GM18861 (cell line): Measurements from ENCODE around the gene ABLIM3.

ENCODE experiments used
- ATAC-seq: cut with Tn5 transposase; IDR thresholded peaks from one replicate; pipeline ENCODE4 v1.9.1; 2021; ENCODE audit not compliant: unreplicated experiment

Gene ABLIM3

DNA sequence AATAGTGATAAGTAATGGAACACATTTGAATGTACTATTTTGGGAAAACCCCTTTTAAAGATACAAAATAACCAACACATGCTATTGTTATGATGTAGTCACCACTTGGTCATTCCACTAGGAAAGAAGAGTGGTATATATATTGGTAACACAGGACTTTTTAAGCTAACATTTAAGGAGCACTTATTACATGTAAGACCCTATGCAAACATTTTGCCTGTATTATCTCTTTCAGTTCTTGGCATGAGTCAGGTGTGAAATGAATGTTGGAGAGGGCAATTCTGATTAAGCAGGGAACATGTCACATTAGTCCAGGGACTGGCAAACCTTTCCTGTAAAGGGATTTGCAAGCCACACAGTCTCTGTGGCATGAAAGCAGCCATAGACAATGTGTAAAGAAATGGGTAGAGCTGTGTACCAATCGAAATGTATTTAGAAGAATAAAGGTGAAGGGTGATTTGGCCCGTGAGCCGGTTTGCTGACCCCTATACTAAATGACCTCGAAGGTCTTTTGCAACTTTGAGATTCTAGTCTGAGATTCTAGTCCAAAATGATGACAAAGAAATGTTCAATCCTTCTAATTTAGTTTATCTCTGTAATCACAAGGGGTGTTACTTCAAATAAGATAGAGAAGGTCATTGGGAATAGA is 15.3 kb downstream of the ABLIM3 start:
- no peak for ATAC-seq

DNA sequence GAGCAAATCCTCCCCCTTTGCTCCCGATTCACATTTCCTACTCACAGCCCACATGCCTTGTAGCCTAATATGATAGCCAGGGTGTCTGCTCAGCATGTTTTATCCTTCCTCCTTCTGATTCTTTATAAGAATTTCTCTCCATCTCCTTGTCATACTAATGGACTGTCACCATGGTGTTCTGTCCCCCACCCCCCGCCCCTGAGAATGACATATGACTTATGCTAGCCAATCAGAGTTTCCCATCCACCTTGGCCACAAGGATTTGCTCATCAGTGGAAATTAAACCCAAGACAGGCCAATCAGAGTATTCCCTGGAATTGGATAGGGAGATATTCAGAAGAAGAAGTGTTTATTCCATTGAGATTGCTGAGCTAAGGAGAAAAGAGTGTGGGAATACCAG is 16.0 kb downstream of the ABLIM3 start:
- ATAC-seq: no peak

DNA sequence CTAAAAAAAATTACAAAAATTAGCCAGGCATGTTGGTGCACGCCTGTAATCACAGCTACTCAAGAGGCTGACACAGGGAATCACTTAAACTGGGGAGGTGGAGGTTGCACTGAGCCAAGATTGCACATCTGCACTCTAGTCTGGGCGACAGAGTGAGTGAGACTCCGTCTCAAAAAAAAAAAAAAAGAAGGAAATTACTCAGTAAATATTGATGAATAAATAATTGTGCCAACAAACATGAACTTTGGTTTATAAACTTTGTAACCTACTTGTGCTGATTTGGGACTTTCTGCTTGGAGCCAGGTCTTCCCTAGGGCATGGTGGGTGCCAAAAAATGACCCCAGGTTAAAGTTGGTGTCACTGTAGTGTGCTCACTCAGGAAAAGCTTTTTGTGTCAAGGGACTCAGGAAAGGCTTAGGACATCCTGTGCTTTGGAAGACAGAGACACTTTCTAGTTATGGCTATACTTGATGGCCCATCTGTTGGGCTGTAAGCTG is 19.0 kb downstream of the ABLIM3 start:
- no peak for ATAC-seq

DNA sequence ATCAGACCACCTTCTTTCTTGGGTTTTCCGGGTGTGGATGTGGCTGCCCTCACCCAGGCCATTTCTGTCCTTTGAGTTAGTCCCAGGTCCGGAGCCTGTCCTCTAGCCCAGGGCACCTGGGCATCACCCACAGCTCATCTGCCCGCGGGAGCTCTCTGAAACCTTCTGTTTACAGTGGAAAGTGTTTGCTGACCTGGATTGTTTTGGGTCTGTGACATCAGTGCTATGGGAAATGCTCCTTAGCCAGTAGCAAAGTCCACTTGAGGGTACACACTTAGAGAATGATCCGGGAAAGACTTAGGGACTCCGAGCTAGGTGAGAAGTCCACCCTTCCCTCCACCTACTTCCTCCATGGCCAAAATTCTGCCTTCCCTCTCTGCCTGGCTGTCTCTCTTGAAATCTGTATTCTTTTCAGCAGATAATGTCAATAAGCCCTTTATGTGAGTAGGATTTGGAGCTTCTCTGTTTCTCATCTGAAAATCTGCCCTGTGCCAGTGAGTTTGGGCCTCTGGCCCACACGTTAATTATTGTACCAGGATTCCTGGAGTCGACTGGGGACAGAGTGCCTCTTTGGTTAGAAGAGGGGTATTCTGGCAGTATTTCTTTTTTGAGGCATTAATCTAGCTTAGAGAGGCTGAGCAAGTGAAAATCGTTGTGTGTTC is 19.9 kb downstream of the ABLIM3 start:
- ATAC-seq: no peak

DNA sequence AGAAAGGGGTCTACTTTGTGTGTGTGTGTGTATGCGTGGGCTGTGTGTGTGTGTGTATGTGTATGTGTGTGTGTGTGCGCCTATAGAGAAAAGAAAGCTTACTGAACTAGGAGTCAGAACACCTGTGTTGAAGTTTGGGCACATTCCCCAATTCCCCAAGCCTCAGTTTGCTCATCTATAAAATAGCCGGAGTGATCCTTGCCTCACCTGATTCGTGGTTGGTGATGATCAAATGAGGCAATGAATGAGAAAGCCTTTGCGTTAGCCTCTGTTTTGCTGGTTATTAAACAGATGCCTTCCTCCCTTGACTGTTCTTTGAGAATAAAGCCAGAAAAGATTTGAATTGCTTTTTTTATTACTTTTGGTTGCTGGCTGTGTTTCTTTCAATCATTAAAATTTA is 20.6 kb downstream of the ABLIM3 start:
- no peak for ATAC-seq

DNA sequence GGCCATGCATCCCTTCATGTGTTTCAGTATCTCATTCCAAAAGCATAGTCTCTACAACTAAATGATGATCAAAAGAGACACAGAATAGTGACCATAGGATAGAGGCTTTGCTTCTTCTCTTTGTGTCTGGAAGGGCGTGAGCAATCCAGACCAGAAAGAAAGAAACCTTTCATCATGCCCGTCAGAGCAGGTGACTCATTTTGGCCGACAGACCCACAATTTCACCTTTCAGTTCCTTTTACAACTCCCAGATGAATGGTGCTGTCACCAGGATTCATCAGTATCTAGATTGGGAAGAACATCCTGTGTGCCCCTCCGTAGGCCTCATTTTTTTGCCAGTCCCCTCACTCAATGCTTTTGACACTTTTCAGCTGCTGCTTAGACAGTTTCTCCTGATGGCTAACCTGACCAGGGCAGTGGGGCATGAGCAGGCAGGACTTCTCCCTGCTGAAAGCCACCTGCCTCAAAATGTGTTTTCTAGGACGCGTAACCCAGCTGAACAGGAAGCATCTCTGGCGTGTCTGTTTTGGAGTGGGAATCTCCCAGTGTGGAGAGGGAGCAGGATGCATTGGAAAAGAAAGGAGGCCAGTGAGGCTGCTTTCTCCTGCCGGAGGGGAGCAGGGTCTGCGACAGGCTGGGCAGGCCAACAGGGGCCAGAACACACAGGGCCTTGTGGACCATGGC is 21.2 kb downstream of the ABLIM3 start:
- ATAC-seq: peak; percentile 90

DNA sequence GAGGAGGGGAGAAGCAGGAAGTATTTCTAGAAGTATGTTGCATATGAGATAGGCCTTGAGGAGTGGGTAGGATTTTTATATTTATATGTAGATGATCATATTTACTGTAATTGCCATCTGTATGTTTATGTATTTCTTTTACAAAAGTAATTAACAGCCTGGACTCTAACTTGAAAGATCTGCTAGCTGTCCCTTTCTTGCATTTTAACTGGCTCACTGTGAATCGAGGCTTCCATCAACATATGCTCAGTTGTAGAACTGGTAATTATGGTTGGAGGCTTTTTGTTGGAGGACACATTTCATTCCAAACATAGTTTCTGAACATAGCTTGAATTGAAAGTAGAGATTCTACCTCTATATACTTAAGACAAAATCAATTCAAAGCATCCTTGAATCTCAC is 23.4 kb downstream of the ABLIM3 start:
- ATAC-seq: no peak

DNA sequence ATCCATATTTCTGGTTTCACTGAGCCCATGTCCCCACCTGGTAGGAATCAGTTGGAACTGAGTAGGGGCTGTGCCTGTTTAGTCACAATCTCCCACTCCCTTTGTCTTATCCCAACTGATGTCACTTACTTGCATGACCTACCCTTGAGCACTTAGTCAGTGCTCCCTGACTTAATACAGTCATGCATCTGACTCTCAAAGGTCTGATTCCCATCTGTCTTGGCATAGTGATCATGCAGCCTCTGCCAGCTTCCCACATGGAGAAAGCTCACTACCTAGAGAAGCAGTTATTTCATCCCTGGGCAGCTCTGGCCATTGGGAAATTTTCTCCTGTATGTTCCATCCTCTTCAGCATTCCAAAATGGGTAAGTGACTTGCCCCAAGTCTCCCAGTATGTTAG is 24.8 kb downstream of the ABLIM3 start:
- ATAC-seq: no peak

DNA sequence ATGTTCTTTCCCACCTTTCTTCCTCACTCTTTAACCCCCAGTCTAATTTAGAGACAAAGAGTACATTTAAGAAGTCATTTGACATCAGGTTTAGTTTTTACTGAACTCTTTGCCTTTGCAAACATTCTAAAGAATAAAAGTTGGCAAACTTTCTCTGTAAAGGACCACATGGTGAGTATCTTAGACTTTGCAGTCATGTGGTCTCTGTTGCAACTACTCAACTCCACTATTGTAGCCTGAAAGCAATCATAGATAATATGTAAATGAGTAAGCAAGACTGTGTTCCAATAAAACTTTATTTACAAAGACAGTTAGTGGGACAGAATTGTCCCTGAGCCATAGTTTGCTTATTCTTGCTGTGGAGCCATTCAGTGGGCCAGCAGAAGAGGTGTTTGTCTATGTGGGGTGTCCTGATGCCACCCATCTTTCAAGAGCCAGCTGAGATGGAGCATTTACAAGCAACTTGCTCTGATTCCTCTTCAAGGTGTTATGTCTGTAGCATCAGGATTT is 25.4 kb downstream of the ABLIM3 start:
- ATAC-seq: no peak

DNA sequence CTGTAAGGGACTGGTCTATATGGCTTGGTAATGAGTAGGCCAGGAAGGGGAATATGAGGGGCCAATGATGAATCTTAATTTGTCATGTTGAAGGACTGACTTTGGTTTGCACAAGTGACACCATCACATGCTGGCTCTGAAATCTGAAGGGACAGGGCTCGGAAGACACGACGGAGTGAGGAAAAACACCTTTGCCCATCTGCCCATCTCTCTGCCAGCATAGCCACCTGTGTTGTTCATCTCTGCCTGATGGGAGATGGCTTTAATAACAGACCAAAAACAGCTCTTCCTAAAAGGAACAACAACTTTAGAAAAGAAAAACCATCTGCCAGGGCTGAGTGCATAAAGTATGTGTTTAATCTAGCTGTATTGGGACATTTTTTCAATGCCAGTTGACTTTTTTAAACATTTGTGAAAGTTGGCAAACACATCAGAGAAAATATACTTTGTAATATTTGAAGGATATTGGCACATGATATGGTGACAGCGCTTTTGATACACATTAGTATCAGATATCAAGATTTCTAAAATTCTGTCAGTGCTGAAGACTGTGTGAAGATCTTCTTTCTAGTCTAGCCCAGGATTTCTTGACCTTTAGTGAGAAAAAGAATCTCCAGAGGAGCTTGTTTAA is 27.1 kb downstream of the ABLIM3 start:
- ATAC-seq: no peak

DNA sequence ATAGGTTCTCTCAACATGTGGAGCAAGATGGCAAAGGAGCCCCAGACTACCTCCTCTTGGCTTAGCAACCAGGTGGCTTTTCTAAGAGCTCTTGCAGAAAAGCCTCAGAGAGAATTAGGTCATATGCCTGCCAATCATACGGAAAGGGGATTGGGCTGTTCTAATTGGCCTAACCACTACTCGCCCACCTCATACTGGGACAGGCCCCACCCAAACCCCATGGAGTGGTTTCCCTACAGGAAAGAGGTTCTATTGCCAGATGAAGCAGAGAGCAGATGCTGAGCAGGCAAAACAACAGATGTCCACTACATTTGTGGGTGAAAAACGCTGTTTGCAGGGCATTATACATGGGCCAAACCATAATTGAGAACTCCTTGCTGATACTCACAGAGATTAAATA is 29.0 kb downstream of the ABLIM3 start:
- no peak for ATAC-seq

DNA sequence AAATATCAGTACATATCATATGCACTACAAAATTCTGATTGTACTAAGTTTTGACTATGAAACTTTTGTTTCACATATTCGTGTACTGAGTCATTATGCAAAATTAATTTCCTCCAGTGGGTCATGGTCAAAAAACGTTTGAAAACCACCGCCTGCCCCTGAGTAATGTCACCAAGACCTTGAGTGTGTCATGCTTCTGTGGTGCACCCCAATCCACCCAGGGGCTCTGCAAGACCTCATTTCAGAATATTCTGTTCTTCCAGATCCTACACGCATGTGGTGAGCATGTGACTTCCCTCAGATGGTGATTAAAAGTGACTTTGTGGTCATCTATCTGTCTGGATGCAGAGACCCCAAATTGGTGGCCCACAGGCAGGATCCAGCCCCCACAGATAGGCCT is 31.0 kb downstream of the ABLIM3 start:
- peak; percentile 90 for ATAC-seq

DNA sequence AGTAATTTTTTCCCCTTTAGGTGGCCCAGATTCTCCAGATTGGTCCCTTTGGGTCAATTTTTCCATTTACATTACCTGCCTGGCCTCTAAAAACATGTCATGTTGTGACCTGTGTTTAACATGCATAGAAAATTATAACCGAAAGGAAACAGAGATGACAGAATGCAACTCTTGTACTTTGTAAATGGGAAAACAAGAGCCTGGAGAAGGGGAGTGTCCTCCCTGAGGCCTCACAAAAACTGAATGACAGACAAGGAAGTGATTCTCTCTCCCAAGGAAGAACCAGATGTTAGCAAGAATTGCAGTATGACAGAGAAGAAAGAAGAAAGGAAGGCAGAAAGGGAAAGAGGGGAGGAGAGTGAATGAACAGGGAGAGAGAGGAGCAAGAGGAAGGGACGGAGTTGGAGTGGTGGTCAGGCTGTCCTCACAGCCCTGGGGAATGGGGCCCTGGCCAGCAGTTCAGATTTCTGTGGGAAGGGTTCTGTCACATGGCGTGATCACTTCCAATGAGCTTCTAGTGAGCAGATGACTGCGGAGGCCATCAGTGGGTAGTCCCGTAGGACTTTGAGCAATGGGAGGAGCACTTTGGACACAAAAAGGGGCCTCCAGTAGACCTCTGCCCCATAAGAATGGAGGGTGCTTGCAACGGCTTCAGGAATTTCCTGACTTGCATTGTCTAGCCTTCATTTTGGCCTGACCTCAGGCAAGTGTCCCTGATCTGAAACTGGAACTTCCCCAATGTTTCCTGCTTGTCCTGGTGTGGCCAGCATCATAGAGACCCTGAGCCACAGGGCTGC is 31.6 kb downstream of the ABLIM3 start:
- ATAC-seq: no peak

DNA sequence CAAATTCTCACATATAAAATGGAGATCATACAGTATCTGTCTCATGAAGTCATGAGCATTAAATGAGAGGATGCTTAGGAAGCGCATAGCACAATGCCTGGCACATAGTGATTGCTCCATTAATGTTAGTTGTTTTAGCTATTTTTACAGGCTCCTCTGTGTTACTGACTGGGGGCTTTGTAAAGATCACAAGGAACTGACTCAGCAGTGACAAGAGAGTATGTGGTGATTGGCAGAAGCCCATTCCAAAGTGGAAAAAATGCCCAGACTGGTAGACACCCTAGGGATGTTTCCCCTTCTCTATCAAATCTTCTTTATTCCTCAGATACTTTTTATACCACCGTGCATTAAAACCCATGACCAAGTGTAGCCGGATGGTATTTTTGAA is 33.5 kb downstream of the ABLIM3 start:
- ATAC-seq: no peak

DNA sequence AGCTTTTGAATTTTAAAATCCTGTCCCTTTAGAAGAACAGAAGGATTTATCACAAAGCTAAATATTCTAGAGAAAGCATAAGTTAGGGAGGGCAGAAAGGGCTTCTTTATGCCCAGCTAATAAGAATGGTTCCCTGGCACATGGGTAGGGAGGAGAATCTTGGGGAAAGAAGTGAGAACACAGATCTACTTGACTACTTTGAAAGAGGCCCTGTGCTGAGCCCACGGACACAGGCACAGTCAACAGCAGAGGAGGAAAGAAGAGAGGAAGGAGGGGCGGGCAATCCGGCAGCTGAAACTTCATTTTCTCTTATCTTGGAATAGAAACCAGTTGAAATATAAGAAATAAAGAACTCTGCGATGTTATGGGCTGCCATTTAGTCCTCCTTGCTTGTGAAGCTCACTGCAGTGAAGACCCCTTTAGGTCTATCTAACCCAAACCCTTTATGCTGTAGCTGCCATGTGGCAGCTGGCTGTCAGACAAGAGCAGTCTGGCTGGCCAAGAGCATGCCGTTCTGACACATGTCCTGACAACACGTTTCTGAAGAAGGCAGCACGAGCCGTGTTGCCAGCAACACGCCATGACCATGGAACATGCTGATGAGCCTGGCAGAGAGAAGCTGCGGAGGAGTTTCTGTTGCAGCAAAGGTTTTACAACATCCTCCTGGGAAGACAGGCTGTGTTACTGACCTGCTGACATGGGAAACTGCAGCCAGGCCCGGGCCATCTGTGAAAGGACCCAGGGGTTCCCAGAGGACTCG is 34.2 kb downstream of the ABLIM3 start:
- ATAC-seq: no peak

DNA sequence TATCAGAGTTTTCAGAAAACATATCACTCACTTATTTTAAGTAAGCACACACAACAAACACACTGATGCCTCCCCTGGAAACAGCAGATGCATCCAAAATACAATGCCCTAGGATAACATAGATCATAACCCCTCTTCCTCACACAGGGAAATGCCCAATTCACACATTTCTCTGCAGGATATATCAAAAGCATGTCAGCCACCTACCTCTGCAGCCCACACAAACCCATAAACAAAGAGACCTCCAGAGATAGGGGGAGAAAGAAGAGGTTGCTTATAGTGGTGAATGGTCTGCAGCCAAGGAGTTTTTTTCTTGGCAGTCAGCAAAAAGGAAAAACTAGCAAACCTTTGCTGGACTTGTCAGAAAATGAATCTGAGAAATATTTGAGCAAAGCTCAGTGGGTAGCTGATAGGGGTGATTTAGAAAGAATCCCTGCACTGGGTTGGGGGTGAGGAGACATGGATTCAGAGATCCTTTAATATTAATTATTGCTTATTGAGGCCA is 36.1 kb downstream of the ABLIM3 start:
- no peak for ATAC-seq

DNA sequence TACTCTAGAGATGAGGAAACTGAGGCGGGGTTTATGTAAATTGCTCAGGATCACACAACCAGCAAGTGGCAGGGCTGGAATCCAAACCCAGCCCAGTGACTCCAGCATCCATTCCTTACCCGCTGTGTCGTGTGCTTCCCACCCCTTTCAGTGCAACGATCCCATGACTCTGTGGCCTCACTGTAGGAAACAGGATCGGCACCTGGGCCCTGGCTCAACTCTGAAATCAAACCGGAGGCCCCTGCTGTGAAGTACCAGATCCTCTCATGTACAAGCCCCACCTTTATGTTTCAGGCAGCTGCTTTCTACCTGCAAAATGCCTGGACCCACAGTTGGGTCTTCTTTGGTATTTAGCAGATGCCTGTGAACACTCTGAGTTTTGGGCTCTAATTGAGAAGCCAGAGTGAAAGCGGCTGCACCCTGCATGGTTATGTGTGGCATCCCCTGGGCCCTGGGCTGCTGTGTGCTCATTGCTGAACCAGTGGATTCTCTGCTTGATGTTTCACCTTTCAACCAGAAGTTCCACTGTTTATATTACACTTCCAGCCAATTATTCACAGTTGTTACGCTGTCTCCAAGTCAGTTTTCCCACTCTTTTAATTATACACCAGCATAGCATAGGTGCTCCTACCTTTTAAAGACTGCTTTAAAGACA is 36.7 kb downstream of the ABLIM3 start:
- ATAC-seq: no peak

DNA sequence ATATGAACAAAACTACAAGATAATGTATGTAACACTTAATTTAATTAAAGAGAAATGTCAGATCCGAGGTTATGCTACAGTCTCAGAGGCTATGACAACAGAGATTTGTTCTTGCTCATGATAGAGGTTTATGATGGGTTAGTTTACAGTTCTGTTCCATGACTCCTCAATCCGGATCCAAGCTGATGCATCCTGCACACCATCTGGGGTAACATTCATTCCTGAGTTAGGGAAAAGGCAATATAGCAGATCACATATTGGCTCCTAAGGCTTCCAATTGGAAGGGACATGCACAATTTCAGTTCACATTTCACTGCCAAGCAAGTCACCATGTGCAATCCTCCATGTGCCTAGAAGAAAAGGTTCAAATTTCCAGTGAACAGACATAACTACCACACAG is 40.4 kb downstream of the ABLIM3 start:
- no peak for ATAC-seq

DNA sequence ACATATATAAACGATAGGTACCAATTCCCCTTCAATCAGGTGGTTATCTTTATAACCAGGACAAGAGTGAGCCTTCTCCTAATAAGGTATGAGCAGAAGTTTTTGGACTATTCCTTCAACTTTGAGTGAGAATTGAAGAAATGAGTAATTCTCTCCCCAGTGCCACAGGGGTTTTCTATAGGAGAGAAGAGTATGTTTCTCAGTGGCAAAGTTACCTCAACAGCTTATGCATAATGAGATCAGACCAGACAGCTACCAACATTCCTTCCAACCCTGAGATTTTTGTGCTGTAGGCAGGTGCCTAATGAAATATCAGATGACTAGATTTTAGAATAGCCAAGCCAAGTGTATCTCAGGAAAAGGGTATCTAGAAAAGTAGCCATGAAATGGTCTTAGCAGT is 40.9 kb downstream of the ABLIM3 start:
- no peak for ATAC-seq
